A549 (cell line): ENCODE results near the gene CA11.

Experiments used
- CHD2 ChIP-seq: fragments of 150-350 bp; IDR thresholded peaks from 2 replicates; pipeline ENCODE4 v1.6.1; 2014; ENCODE audit warnings: low read length; ENCODE audit not compliant: partially characterized antibody
- CTCF ChIP-seq: fragments of >200 bp; sonication (Bioruptor Twin); formaldehyde crosslinking; IDR thresholded peaks from 3 replicates; pipeline ENCODE4 v1.5.1; 2016
- EHF ChIP-seq: fragments of 250-450 bp; sonication (Bioruptor Pico); IDR thresholded peaks from 2 replicates; pipeline ENCODE4 v1.5.0; 2020; ENCODE audit warnings: mild to moderate bottlenecking
- EP300 ChIP-seq, 2 experiments: fragments of >200 bp; sonication (Bioruptor Twin); formaldehyde crosslinking; IDR thresholded peaks; 2 replicates in 1 of 2; 3 replicates in 1 of 2; pipeline ENCODE4 v1.6.1; 2016 to 2017
- RAD21 ChIP-seq, 2 experiments: fragments of >200 bp in 1 of 2; sonication (Bioruptor Twin) in 1 of 2; formaldehyde crosslinking in 1 of 2; IDR thresholded peaks in 1 of 2; conservative IDR thresholded peaks in 1 of 2; 2 replicates in 1 of 2; 3 replicates in 1 of 2; pipeline ENCODE4 v1.6.1; 2012 to 2018; ENCODE audit warnings: inconsistent platforms in 1 of 2
- SMC3 ChIP-seq: fragments of >200 bp; sonication (Bioruptor Twin); formaldehyde crosslinking; IDR thresholded peaks from 3 replicates; pipeline ENCODE4 v1.6.1; 2018; ENCODE audit warnings: inconsistent platforms

GRCh38 chr19:48650974-48651682 is 5.1 kb upstream of the CA11 start:
- TF ChIP-seq CHD2 (no peak), EHF (CRISPR knock-in tag) (no peak), SMC3 (no peak), EP300 (IDR thresholded peaks at IDR 0.05) (no peak), RAD21 (conservative IDR thresholded peaks at IDR 0.05 in 1 of 2, IDR thresholded peaks at IDR 0.05 in 1 of 2) (no peak), CTCF (no peak)
